CD14-positive monocyte (primary cell): ENCODE results near the gene DHRS7. TPM values are rescaled to one million over a fixed set of nuclear protein-coding genes. Genes with fewer than 3 reads are reported as not detected.

Experiments used
- DNase-seq, 3 donors: peaks; one replicate each; pipeline ENCODE4 v3.0.0-alpha.2; 2011 to 2022
- H2AFZ ChIP-seq: 2 replicates; pipeline ENCODE4 v1.6.0; 2012; ENCODE audit warnings: mild to moderate bottlenecking, low read depth, low read length, inconsistent platforms; ENCODE audit not compliant: insufficient read depth, poor library complexity, severe bottlenecking
- H3K27ac ChIP-seq, 2 donors: 1 replicate in 1 of 2; 2 replicates in 1 of 2; pipeline ENCODE4 v1.5.1; 2012 to 2013; ENCODE audit warnings: low read length in 2 of 2, control low read depth in 1 of 2, inconsistent platforms in 1 of 2, low read depth in 1 of 2, mild to moderate bottlenecking in 1 of 2
- H3K27me3 ChIP-seq, 2 donors: one replicate each; pipeline versions ENCODE4 v1.6.0 to v1.6.1; 2011 to 2013; ENCODE audit warnings: low read length in 2 of 2; ENCODE audit not compliant: control insufficient read depth in 2 of 2, insufficient read depth in 2 of 2
- H3K36me3 ChIP-seq, 2 donors: replicated peaks in 1 of 2; 1 replicate in 1 of 2; 2 replicates in 1 of 2; pipeline versions ENCODE4 v1.5.1 to v1.6.1; 2012 to 2013; ENCODE audit warnings: low read length in 2 of 2, control low read depth in 1 of 2, inconsistent platforms in 1 of 2, mild to moderate bottlenecking in 1 of 2; ENCODE audit not compliant: insufficient read depth in 2 of 2, control insufficient read depth in 1 of 2
- H3K4me1 ChIP-seq, 2 donors: 1 replicate in 1 of 2; 2 replicates in 1 of 2; pipeline versions ENCODE4 v1.5.1 to v1.6.1; 2012 to 2013; ENCODE audit warnings: low read length in 2 of 2, control low read depth in 1 of 2, inconsistent platforms in 1 of 2, mild to moderate bottlenecking in 1 of 2, moderate library complexity in 1 of 2; ENCODE audit not compliant: insufficient read depth in 2 of 2, control insufficient read depth in 1 of 2
- H3K4me2 ChIP-seq: replicated peaks from 2 replicates; pipeline ENCODE3; 2012; ENCODE audit warnings: low read length, moderate library complexity, mild to moderate bottlenecking; ENCODE audit not compliant: poor library complexity, severe bottlenecking; ENCODE audit errors: extremely low read depth
- H3K4me3 ChIP-seq, 3 experiments: fragments of 200-600 bp in 1 of 3; sonication (generic) in 1 of 3; replicated peaks in 1 of 3; 1 replicate in 2 of 3; 2 replicates in 1 of 3; pipeline ENCODE4 v1.5.1; 2011 to 2013; ENCODE audit warnings: low read length in 3 of 3, mild to moderate bottlenecking in 3 of 3, control low read depth in 2 of 3, low read depth in 2 of 3, inconsistent platforms in 1 of 3, moderate library complexity in 1 of 3
- H3K79me2 ChIP-seq: 2 replicates; pipeline ENCODE4 v1.6.0; 2012; ENCODE audit warnings: mild to moderate bottlenecking, control low read depth, inconsistent platforms, low read length, moderate library complexity; ENCODE audit not compliant: insufficient read depth
- H3K9ac ChIP-seq: 2 replicates; pipeline ENCODE4 v1.6.0; 2017; ENCODE audit warnings: low read length, mild to moderate bottlenecking; ENCODE audit not compliant: insufficient read depth, poor library complexity, severe bottlenecking
- H3K9me3 ChIP-seq, 2 donors: replicated peaks in 1 of 2; 1 replicate in 1 of 2; 2 replicates in 1 of 2; pipeline versions ENCODE4 v1.5.1 to v1.6.1; 2012 to 2013; ENCODE audit warnings: low read length in 2 of 2, control low read depth in 1 of 2; ENCODE audit not compliant: control insufficient read depth in 1 of 2, insufficient read depth in 1 of 2
- H4K20me1 ChIP-seq: 2 replicates; pipeline ENCODE4 v1.6.0; 2012; ENCODE audit warnings: mild to moderate bottlenecking, low read length, control low read depth, moderate library complexity; ENCODE audit not compliant: insufficient read depth
- H3K27ac Mint-ChIP-seq, 7 donors: one replicate each; pipeline ENCODE4 v1.8.0; 2020; ENCODE audit warnings: mild to moderate bottlenecking in 7 of 7, mixed read lengths in 7 of 7, moderate library complexity in 6 of 7, inconsistent platforms in 2 of 7
- H3K27me3 Mint-ChIP-seq, 3 donors: one replicate each; pipeline ENCODE4 v1.8.0; 2021 to 2022; ENCODE audit warnings: low read depth in 3 of 3, mild to moderate bottlenecking in 3 of 3, mixed read lengths in 3 of 3, moderate library complexity in 3 of 3, inconsistent platforms in 1 of 3
- H3K36me3 Mint-ChIP-seq, 2 donors: one replicate each; pipeline ENCODE4 v1.8.0; 2020; ENCODE audit warnings: mixed read lengths in 2 of 2, inconsistent platforms in 1 of 2, mild to moderate bottlenecking in 1 of 2
- H3K4me1 Mint-ChIP-seq: one replicate; pipeline ENCODE4 v1.8.0; 2020; ENCODE audit warnings: mild to moderate bottlenecking, mixed read lengths
- H3K4me3 Mint-ChIP-seq, 2 donors: one replicate each; pipeline ENCODE4 v1.8.0; 2020; ENCODE audit warnings: mild to moderate bottlenecking in 2 of 2, mixed read lengths in 2 of 2, moderate library complexity in 1 of 2
- H3K9me3 Mint-ChIP-seq, 7 donors: one replicate each; pipeline ENCODE4 v1.8.0; 2020 to 2022; ENCODE audit warnings: mixed read lengths in 7 of 7, mild to moderate bottlenecking in 6 of 7, moderate library complexity in 6 of 7, inconsistent platforms in 2 of 7
- CTCF ChIP-seq: fragments of 200-600 bp; IDR thresholded peaks from one replicate; pipeline ENCODE4 v1.8.0; 2022; ENCODE audit warnings: antibody characterized with exemption, mild to moderate bottlenecking
- WGBS: methylation state at CpG from one replicate; pipeline ENCODE4 v1.1.5; 2013; ENCODE audit warnings: missing lambda C conversion rate; ENCODE audit not compliant: insufficient coverage; 5-methylcytosine and 5-hydroxymethylcytosine counted together
- intact Hi-C, 2 donors: fragments of 100-400 bp; cut with micrococcal nuclease; formaldehyde crosslinking; loops; one replicate each; pipeline versions ENCODE4 v1.15.0 to v1.15.1; 2023
- polyA plus RNA-seq, 3 donors: library from polyadenylated mRNA; depleted of rRNA in 1 of 3; unstranded in 2 of 3; stranded (reverse) in 1 of 3; fragments of 300-500 nt in 2 of 3; fragments of >200 nt in 1 of 3; fragmentation: Illumina TruSeq in 2 of 3; gene quantifications; 1 replicate in 2 of 3; 2 replicates in 1 of 3; pipeline ENCODE4 v1.2.3, GENCODE V29; 2012 to 2021

Gene DHRS7
- polyA plus RNA-seq, 3 donors: 55.4 to 223 (median 218) TPM

- Histone ChIP-seq H2AFZ (no peak overlapping the region), H3K4me2 (no peak overlapping the region), H3K9me3 (no peaks in the 10 kb centered on the region), H3K27ac (peak overlapping the region in 1 of 2 donors; percentile 85), H3K4me3 (no peak overlapping the region), H3K9ac (no peak overlapping the region), H3K36me3 (peaks cover 0 to 10% of the 10 kb centered on the region in 2 donors), H3K79me2 (peaks cover 93% of the 10 kb centered on the region), H3K27me3 (no peaks in the 10 kb centered on the region), H4K20me1 (no peaks in the 10 kb centered on the region), H3K4me1 (peaks cover 33 to 53% of the 10 kb centered on the region in 2 donors)
- 100% methylated on average over 3 of the region's 7 CpGs for WGBS
- H3K9me3 Mint-ChIP-seq: no peaks in the 10 kb centered on the region
- peaks cover 9 to 25% of the 10 kb centered on the region in 2 donors for H3K36me3 Mint-ChIP-seq
- H3K27ac Mint-ChIP-seq: peak overlapping the region; percentile 42 to 95 (median 60)
- H3K4me3 Mint-ChIP-seq: no peak overlapping the region
- no peaks in the 10 kb centered on the region for H3K27me3 Mint-ChIP-seq
- peaks cover 53% of the 10 kb centered on the region for H3K4me1 Mint-ChIP-seq
- TF ChIP-seq CTCF: no peak
- intact Hi-C loops: loop anchor here (5.0 to 10.0 kb wide), 2 partner anchors 68 to 84 kb away; partner anchors contain the start of genes PCNX4 (in 2 of the 2) and PPM1A (in 1 of the 2)
- no peak for DNase-seq
Observed at GRCh38 chr14:60160422-60160821, 4.8 kb downstream of the DHRS7 start.

- Histone ChIP-seq H3K4me2 (peak overlapping the region; percentile 12), H3K9ac (peak overlapping the region; percentile 11), H3K27ac (peak overlapping the region; percentile 64 to 80), H3K4me3 (peak overlapping the region in 1 of 3 experiments; percentile 10), H3K36me3 (peaks cover 5 to 22% of the 10 kb centered on the region in 2 donors), H4K20me1 (no peaks in the 10 kb centered on the region), H3K9me3 (no peaks in the 10 kb centered on the region), H3K79me2 (peaks cover 73% of the 10 kb centered on the region), H2AFZ (peak overlapping the region; percentile 52), H3K27me3 (no peaks in the 10 kb centered on the region), H3K4me1 (peaks cover 44 to 66% of the 10 kb centered on the region in 2 donors)
- peak; percentile 12 to 40 (median 27) for DNase-seq
- Mint-ChIP-seq H3K4me1 (peaks cover 57% of the 10 kb centered on the region), H3K36me3 (peaks cover 27 to 36% of the 10 kb centered on the region in 2 donors), H3K27ac (peak overlapping the region; percentile 65 to 96 (median 94)), H3K4me3 (peak overlapping the region in 1 of 2 donors; percentile 1), H3K9me3 (peaks cover 0 to 1% (median 0%) of the 10 kb centered on the region in 7 donors), H3K27me3 (no peaks in the 10 kb centered on the region)
- intact Hi-C loops: no loop called here
- no peak for TF ChIP-seq CTCF
- WGBS: no CpG with 5 or more reads among the region's 2 CpGs
Observed at GRCh38 chr14:60154671-60155070, 10.5 kb downstream of the DHRS7 start.
